ENCODE measurements around the gene OR51G1. TPM values are rescaled to one million over a fixed set of nuclear protein-coding genes. Genes with fewer than 3 reads are reported as not detected.
"Not testable (repeated sequence)": the region's sequence is repeated elsewhere in the genome, so short reads cannot be mapped to it uniquely, and the experiment has no call there.

Gene OR51G1
- total RNA-seq = not detected

DNA sequence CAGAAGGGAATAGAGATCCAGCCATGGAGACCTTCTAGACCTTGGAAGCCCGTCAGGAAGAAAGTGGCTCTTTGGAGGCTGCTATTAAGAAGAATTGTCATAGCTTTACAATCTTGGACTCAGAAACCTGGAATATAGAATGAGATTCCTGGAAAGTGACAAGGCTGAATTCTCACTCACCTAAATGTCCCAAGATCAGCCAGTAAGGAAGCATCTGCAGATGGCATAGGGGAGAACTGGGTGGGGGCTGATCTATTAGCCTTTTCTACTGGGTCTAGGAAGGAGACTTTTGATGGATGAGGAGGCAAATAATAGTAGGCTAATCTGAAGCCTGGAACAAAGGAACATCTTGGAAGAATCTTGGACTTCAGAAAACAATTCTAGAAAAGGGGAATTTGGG, at the start of gene OR51G1:
TSS of gene OR51G1 (minus strand) at position 101 of the 400 bp plus-strand sequence. CDS start at position 101, 0 bp downstream.
- POLR2A ChIA-PET = no interaction called here
- CTCF ChIA-PET = no interaction called here

- ChIA-PET POLR2A (no interaction called here), CTCF (no interaction called here)
Measured at GRCh38 chr11:4962816-4963215, 38.7 kb upstream of the OR51G1 start.

- CTCF ChIA-PET = no interaction called here
- POLR2A ChIA-PET = no interaction called here
Measured at GRCh38 chr11:4960877-4961276, 36.7 kb upstream of the OR51G1 start.

- ChIA-PET POLR2A (no interaction called here), CTCF (no interaction called here)
Measured at GRCh38 chr11:4957396-4957795, 33.3 kb upstream of the OR51G1 start.

- CTCF ChIA-PET = not testable (repeated sequence)
Measured at GRCh38 chr11:4955613-4956012, 31.5 kb upstream of the OR51G1 start, which contains the start of gene OR51A2. Gene OR51A2 (minus strand): TSS chr11:4955713. CDS start chr11:4955713, 0 bp downstream.

GRCh38 chr11:4947505-4947904, 23.4 kb upstream of the OR51G1 start, which contains the start of gene OR51A4:
Gene OR51A4 (minus strand): TSS chr11:4947605. CDS start chr11:4947100, 505 bp downstream.
- ChIA-PET POLR2A (no interaction called here), CTCF (no interaction called here)

More at GRCh38 chr11:4955613-4956012, 31.5 kb upstream of the OR51G1 start, which contains the start of gene OR51A2:
- POLR2A ChIA-PET = not testable (repeated sequence)

DNA sequence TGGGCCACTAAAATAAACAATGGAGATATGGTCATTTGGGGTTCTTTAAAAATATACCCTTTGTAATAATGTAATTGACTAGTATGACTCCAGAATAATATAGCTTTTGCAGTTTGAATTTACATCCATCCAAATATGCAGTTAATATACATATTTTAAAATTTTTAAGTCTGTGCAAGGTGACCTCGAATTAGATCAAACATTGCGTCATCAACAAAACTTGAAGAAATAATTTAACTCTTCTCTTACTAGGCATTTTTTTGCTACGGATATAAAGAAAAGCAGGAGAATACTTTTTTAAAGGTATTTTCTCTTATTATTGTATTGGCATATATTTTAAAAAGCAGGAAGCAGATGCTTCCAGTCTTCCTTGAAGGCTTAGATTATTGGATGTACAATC, 12.6 kb upstream of the OR51G1 start:
- POLR2A ChIA-PET = no interaction called here

DNA sequence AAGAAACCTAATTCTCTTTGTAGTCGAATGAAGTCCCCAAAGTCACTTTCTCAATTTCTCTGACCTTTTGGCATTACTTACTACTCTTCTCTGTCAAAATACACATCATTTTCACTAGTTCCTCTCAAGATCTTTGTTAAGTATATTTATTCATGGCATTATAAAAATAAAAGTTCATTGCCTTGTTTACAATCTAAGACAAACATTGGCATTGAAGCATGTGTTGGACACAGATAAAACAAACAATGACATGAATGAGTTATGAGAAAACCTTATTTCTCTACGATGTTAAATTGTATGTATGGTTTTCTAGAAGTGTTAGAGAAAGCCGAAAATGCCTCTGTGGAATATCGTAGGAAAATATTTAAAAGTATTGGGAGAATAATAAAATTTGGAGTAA, 8.6 kb upstream of the OR51G1 start:
- CTCF ChIA-PET = no interaction called here
- POLR2A ChIA-PET = no interaction called here

More for the DNA sequence above, 12.6 kb upstream of the OR51G1 start:
- CTCF ChIA-PET = no interaction called here

DNA sequence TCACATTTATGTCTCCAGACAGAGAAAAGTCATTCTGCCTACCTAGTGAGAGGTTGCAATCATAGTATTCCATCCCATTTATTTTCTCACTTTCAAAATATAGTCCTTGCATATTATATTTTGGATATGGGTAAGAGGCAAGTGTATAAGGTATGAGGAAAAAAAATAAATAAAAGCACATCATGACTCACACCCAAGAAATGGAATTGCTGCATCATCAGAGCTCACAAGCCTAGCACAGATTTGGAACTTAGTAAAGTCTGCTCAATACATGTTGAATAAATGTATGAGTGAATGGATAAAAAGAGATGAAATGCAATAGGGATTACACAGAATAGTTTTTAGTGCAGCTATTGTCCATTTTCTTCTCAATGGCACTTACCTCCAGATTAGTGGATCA, 2.5 kb upstream of the OR51G1 start:
- CTCF ChIA-PET = no interaction called here
- POLR2A ChIA-PET = no interaction called here

GRCh38 chr11:4922304-4922703, 1.8 kb downstream of the OR51G1 start:
- ChIA-PET POLR2A (no interaction called here), CTCF (no interaction called here)

DNA sequence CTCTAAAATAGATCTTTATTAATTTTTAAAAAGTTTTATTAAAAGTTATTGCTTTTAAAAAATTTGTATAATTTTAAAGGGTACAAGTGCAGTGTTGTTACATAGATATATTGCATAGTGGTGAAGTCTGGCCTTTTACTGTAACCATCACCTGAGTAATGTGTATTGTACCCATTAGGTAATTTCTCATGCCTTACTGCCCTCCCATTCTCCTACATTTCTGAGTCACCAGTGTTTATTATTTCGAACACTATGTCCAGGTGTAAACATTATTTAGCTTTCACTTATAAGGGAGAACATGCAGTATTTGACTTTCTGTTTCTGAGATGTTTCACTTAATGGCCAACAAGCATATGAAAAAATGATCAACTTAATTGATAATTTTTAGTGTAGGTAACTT, 2.3 kb downstream of the OR51G1 start:
- CTCF ChIA-PET = no interaction called here
- POLR2A ChIA-PET = no interaction called here

DNA sequence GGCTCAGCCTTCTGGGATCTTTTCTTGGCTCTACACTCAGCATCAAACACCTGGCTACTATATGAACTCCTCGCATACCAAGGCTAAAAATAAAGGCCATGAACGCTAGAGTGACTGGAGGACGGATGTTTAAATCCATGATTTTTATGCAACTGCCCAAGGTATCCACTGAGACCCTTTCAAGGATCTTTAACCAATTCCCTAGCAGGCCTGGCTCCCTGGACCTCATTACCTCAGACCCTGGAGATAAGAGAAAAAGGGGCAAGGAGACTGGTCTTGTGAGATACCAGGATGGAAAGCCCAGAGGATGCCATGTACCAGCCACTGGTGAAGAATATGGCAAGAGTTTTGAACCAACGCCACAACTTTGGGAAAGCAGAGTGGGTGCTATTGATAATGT, 4.9 kb downstream of the OR51G1 start, which contains the start of gene OR51G2:
TSS of gene OR51G2 (minus strand) at position 101 of the 400 bp plus-strand sequence. CDS start 3,687 bp downstream, outside the sequence.
- ChIA-PET CTCF (no interaction called here), POLR2A (interaction anchor here (0.6 kb wide), 1 partner anchor 263 kb away, joined by 6 read pairs; no protein-coding TSS in a partner anchor)

- ChIA-PET POLR2A (no interaction called here), CTCF (no interaction called here)
Measured at GRCh38 chr11:4916581-4916980, 7.6 kb downstream of the OR51G1 start.

DNA sequence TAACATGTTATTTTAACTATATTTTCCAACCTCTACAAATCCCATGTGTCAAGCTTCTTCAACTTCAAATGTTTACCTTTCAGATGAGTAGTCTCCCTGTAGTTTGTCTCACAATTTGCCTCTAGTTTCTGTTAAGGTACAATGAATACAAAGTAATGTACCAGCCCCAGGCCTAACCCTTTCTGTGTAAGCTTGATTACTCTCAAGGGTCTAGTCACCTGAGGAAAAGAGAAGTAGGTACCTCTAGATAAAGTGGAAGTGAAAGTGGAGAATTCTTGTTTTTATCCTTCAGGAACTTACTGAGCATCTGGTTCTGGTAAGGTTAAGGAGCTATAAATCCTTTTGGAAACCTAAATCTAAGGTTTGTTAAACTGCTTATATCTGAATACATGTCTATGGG, 20.7 kb downstream of the OR51G1 start, which contains the start of gene OR51A7:
TSS of gene OR51A7 (plus strand) at position 300 of the 400 bp plus-strand sequence. CDS start 3,587 bp downstream, outside the sequence.
- POLR2A ChIA-PET = no interaction called here
- CTCF ChIA-PET = no interaction called here

- ChIA-PET CTCF (no interaction called here), POLR2A (no interaction called here)
Measured at GRCh38 chr11:4891996-4892640, 32.0 kb downstream of the OR51G1 start.

- POLR2A ChIA-PET = no interaction called here
- CTCF ChIA-PET = no interaction called here
Measured at GRCh38 chr11:4890279-4890678, 33.9 kb downstream of the OR51G1 start.

GRCh38 chr11:4887591-4887990, 36.5 kb downstream of the OR51G1 start:
- POLR2A ChIA-PET = no interaction called here
- CTCF ChIA-PET = no interaction called here

- CTCF ChIA-PET = no interaction called here
- POLR2A ChIA-PET = no interaction called here
Measured at GRCh38 chr11:4886186-4886585, 38.0 kb downstream of the OR51G1 start.

DNA sequence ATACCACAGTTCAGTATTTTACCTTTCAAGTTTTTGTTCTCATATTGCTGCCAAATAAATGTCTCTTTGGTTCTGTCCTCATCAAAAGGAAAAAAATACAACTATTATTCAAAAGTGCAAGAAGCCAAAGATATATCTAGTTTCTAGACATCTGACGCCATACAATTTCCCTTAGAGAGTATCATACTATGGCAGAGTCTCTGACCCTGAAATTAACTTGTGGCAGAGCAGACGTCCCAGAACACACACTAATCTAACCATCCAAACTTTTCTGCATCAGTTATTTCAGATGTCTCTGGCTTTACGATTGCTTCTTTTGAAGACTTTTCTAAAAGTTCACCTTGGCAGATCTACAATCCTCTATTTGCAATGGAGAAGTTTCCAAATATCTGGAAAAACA, 39.8 kb downstream of the OR51G1 start:
- ChIA-PET POLR2A (no interaction called here), CTCF (no interaction called here)

DNA sequence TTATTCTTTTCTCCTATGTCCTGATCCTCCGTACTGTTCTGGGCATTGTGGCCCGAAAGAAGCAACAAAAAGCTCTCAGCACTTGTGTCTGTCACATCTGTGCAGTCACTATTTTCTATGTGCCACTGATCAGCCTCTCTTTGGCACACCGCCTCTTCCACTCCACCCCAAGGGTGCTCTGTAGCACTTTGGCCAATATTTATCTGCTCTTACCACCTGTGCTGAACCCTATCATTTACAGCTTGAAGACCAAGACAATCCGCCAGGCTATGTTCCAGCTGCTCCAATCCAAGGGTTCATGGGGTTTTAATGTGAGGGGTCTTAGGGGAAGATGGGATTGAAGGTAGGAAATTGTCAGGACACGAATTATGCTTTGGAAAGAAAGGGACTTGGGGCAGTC, 41.6 kb downstream of the OR51G1 start:
- CTCF ChIA-PET = no interaction called here
- POLR2A ChIA-PET = no interaction called here

- ChIA-PET POLR2A (no interaction called here), CTCF (no interaction called here)
Measured at GRCh38 chr11:4881860-4882500, 42.2 kb downstream of the OR51G1 start, which contains the start of gene OR51T1. Gene OR51T1 (plus strand): TSS chr11:4881900. CDS start chr11:4881900, 0 bp downstream.
